Sigmoid colon (tissue), 7 donors: Measurements from ENCODE around the gene ATF6. TPM values are rescaled to one million over a fixed set of nuclear protein-coding genes. Genes with fewer than 3 reads are reported as not detected.

Experiments used
- DNase-seq: peaks from one replicate; pipeline ENCODE4 v3.0.0-alpha.2; 2019
- H3K27ac ChIP-seq, 4 donors: fragments of 200-600 bp; sonication (generic); one replicate each; pipeline ENCODE4 v1.5.1; 2016 to 2019; ENCODE audit warnings: mild to moderate bottlenecking in 1 of 4
- H3K27me3 ChIP-seq, 3 donors: fragments of 200-600 bp; sonication (generic); one replicate each; pipeline ENCODE4 v1.5.1; 2019; ENCODE audit warnings: mild to moderate bottlenecking in 1 of 3
- H3K36me3 ChIP-seq, 4 donors: fragments of 200-600 bp; sonication (generic); one replicate each; pipeline ENCODE4 v1.5.1; 2016 to 2019
- H3K4me1 ChIP-seq, 4 donors: fragments of 200-600 bp; sonication (generic); one replicate each; pipeline ENCODE4 v1.5.1; 2017 to 2019
- H3K4me3 ChIP-seq, 4 donors: fragments of 200-600 bp; sonication (generic); one replicate each; pipeline ENCODE4 v1.5.1; 2017 to 2019; ENCODE audit warnings: mild to moderate bottlenecking in 2 of 4, moderate library complexity in 1 of 4
- H3K9me3 ChIP-seq, 4 donors: fragments of 200-600 bp in 3 of 4; sonication (generic) in 3 of 4; one replicate each; pipeline versions ENCODE4 v1.5.1 to v1.6.1; 2013 to 2019
- CTCF ChIP-seq, 4 experiments: fragments of 450-650 bp in 3 of 4; fragments of 200-600 bp in 1 of 4; IDR thresholded peaks; one replicate each; pipeline ENCODE4 v1.5.1; 2016 to 2019; ENCODE audit warnings: antibody characterized with exemption in 4 of 4, mild to moderate bottlenecking in 3 of 4, moderate library complexity in 2 of 4
- EP300 ChIP-seq, 4 donors: sonication (generic); formaldehyde crosslinking; IDR thresholded peaks; one replicate each; pipeline ENCODE4 v1.6.1; 2017; ENCODE audit warnings: antibody characterized with exemption in 4 of 4
- POLR2A ChIP-seq, 2 donors: fragments of 450-650 bp; IDR thresholded peaks; one replicate each; pipeline ENCODE4 v1.6.1; 2016; ENCODE audit warnings: antibody characterized with exemption in 2 of 2, mild to moderate bottlenecking in 2 of 2, moderate library complexity in 2 of 2
- POLR2AphosphoS5 ChIP-seq, 4 donors: sonication (generic); formaldehyde crosslinking; IDR thresholded peaks; one replicate each; pipeline ENCODE4 v1.6.1; 2017; ENCODE audit warnings: antibody characterized with exemption in 4 of 4
- WGBS, 2 donors: extraction: QIAGEN DNeasy Blood & Tissue Kit; methylation state at CpG; one replicate each; pipeline ENCODE4 v1.1.7; 2013; 5-methylcytosine and 5-hydroxymethylcytosine counted together
- intact Hi-C: fragments of 100-400 bp; cut with DNase I; formaldehyde crosslinking; loops from one replicate; pipeline ENCODE4 v1.15.1; 2023
- polyA plus RNA-seq, 3 donors: library from polyadenylated mRNA; stranded (reverse); fragments of 200-250 nt; gene quantifications; one replicate each; pipeline ENCODE4 v1.2.3, GENCODE V29; 2013
- total RNA-seq, 4 donors: library from RNA; depleted of rRNA; stranded (reverse); fragments of >200 nt; gene quantifications; one replicate each; pipeline ENCODE4 v1.1.0, GENCODE V29; 2016
- donor health status: healthy with polysubstance abuse.
- donor health status: Bipolar disorder and iron deficiency.
- donor health status: healthy.

ATF6 gene
- total and polyA plus RNA-seq, 7 donors: 2.3 to 28.1 (median 26.3) TPM

GRCh38 chr1:161943737-161944136 is 177.6 kb downstream of the ATF6 start:
- Histone ChIP-seq H3K36me3 (peaks cover 0 to 11% (median 0%) of the 10 kb centered on the region in 4 donors), H3K27ac (no peak overlapping the region), H3K4me1 (peaks cover 0 to 11% (median 6%) of the 10 kb centered on the region in 4 donors), H3K27me3 (no peaks in the 10 kb centered on the region), H3K4me3 (no peak overlapping the region), H3K9me3 (no peaks in the 10 kb centered on the region)
- TF ChIP-seq CTCF (IDR thresholded peaks at IDR 0.05) (no peak), POLR2AphosphoS5 (IDR thresholded peaks at IDR 0.05) (no peak), EP300 (IDR thresholded peaks at IDR 0.05) (no peak)
- 67 to 95% methylated on average over 1 of the region's 1 CpG for WGBS, 2 donors
- intact Hi-C loops: loop anchor here (5.0 kb wide), 1 partner anchor 136 kb away; no protein-coding TSS in a partner anchor
- no peak for DNase-seq

GRCh38 chr1:161944381-161944780 is 178.3 kb downstream of the ATF6 start:
- H3K4me1 ChIP-seq: peaks cover 0 to 17% (median 12%) of the 10 kb centered on the region in 4 donors
- WGBS, 2 donors: 93 to 95% methylated on average over 2 of the region's 2 CpGs
- no peak overlapping the region for H3K4me3 ChIP-seq
- DNase-seq: no peak
- H3K36me3 ChIP-seq: peaks cover 0 to 11% (median 0%) of the 10 kb centered on the region in 4 donors
- H3K9me3 ChIP-seq: no peaks in the 10 kb centered on the region
- intact Hi-C loops: loop anchor here (5.0 kb wide), 1 partner anchor 137 kb away; no protein-coding TSS in a partner anchor
- H3K27me3 ChIP-seq: no peaks in the 10 kb centered on the region
- H3K27ac ChIP-seq: no peak overlapping the region
- TF ChIP-seq EP300 (IDR thresholded peaks at IDR 0.05) (no peak), POLR2A (IDR thresholded peaks at IDR 0.05) (no peak), CTCF (IDR thresholded peaks at IDR 0.05) (no peak), POLR2AphosphoS5 (IDR thresholded peaks at IDR 0.05) (no peak)

GRCh38 chr1:161945306-161946060 is 179.4 kb downstream of the ATF6 start:
- H3K4me3 ChIP-seq: no peak overlapping the region
- peaks cover 0 to 28% (median 23%) of the 10 kb centered on the region in 4 donors for H3K4me1 ChIP-seq
- H3K27ac ChIP-seq: no peak overlapping the region
- peaks cover 0 to 11% (median 0%) of the 10 kb centered on the region in 4 donors for H3K36me3 ChIP-seq
- no peaks in the 10 kb centered on the region for H3K9me3 ChIP-seq
- 94 to 96% methylated on average over 3 of the region's 3 CpGs for WGBS, 2 donors
- intact Hi-C loops: no loop called here
- DNase-seq: no peak
- no peaks in the 10 kb centered on the region for H3K27me3 ChIP-seq
- TF ChIP-seq POLR2AphosphoS5 (IDR thresholded peaks at IDR 0.05): no peak
- TF ChIP-seq CTCF (IDR thresholded peaks at IDR 0.05): no peak
- no peak for TF ChIP-seq POLR2A (IDR thresholded peaks at IDR 0.05)
- TF ChIP-seq EP300 (IDR thresholded peaks at IDR 0.05): no peak

- Histone ChIP-seq H3K9me3 (no peaks in the 10 kb centered on the region), H3K27me3 (no peaks in the 10 kb centered on the region), H3K36me3 (peaks cover 0 to 11% (median 0%) of the 10 kb centered on the region in 4 donors), H3K4me3 (no peak overlapping the region), H3K27ac (no peak overlapping the region), H3K4me1 (peaks cover 0 to 33% (median 26%) of the 10 kb centered on the region in 4 donors)
- WGBS, 2 donors: 95 to 97% methylated on average over 5 of the region's 5 CpGs
- TF ChIP-seq CTCF (IDR thresholded peaks at IDR 0.05) (no peak), POLR2AphosphoS5 (IDR thresholded peaks at IDR 0.05) (no peak), EP300 (IDR thresholded peaks at IDR 0.05) (no peak), POLR2A (IDR thresholded peaks at IDR 0.05) (no peak)
- intact Hi-C loops: no loop called here
- DNase-seq: no peak
These were observed 180.2 kb downstream of the ATF6 start for GRCh38 chr1:161946071-161946987.
